Naive thymus-derived CD4-positive, alpha-beta T cell (primary cell): ENCODE measurements around the gene SPATA31C1. TPM values are rescaled to one million over a fixed set of nuclear protein-coding genes. Genes with fewer than 3 reads are reported as not detected.

Experiments used
- polyA plus RNA-seq, 2 donors: library from polyadenylated mRNA; unstranded; fragments of 300-500 nt; fragmentation: Illumina TruSeq; gene quantifications; one replicate each; pipeline ENCODE4 v1.2.3, GENCODE V29; 2021
- total RNA-seq, 6 experiments: library from RNA in 5 of 6; stranded (reverse) in 5 of 6; gene quantifications; 1 replicate in 5 of 6; 2 replicates in 1 of 6; pipeline ENCODE4 v1.2.3 and lab custom pipeline; 2021 to 2026

The SPATA31C1 gene
- total and polyA plus RNA-seq, 7 experiments from 2014 or later = not detected

Other genes with a start within 250 kb of the SPATA31C1 start
- 10 to 100 TPM in 3 of 5 experiments, 1 to 10 TPM in 2; 3.7 to 67.9 (median 14.9) TPM for gene CTSL, start 191.8 kb upstream of the SPATA31C1 start, total RNA-seq
- 10 to 100 TPM in 1 of 2 donors, 1 to 10 TPM in 1; 8.7 to 58.8 TPM for gene CTSL, start 191.8 kb upstream of the SPATA31C1 start, polyA plus RNA-seq
- not detected for gene SPATA31E1, start 35.1 kb upstream of the SPATA31C1 start, total RNA-seq
- gene SPATA31E1, start 35.1 kb upstream of the SPATA31C1 start, polyA plus RNA-seq = not detected
- gene CDK20, start 56.6 kb downstream of the SPATA31C1 start, total RNA-seq = 10 to 100 TPM in 2 of 5 experiments, 1 to 10 TPM in 3; 1.6 to 14.3 (median 9.6) TPM
- gene CDK20, start 56.6 kb downstream of the SPATA31C1 start, polyA plus RNA-seq = 1 to 10 TPM; 5.4 to 7.9 TPM
- gene SPATA31C2, start 220.5 kb downstream of the SPATA31C1 start, total RNA-seq = under 1 TPM in 1 of 5 experiments, not detected in 4; 0.17 TPM
- not detected for gene SPATA31C2, start 220.5 kb downstream of the SPATA31C1 start, polyA plus RNA-seq